NOMO-1 treated with dmso at 0.1 percent for 144 hours (cell line): ENCODE measurements around the gene SUSD6.
"Not testable (repeated sequence)": the region's sequence is repeated elsewhere in the genome, so short reads cannot be mapped to it uniquely, and the experiment has no call there.

Experiments used
- DNase-seq: peaks from one replicate; lab custom pipeline; 2025; ENCODE audit not compliant: unreplicated experiment; lab: John Stamatoyannopoulos, UW

Gene SUSD6

DNA sequence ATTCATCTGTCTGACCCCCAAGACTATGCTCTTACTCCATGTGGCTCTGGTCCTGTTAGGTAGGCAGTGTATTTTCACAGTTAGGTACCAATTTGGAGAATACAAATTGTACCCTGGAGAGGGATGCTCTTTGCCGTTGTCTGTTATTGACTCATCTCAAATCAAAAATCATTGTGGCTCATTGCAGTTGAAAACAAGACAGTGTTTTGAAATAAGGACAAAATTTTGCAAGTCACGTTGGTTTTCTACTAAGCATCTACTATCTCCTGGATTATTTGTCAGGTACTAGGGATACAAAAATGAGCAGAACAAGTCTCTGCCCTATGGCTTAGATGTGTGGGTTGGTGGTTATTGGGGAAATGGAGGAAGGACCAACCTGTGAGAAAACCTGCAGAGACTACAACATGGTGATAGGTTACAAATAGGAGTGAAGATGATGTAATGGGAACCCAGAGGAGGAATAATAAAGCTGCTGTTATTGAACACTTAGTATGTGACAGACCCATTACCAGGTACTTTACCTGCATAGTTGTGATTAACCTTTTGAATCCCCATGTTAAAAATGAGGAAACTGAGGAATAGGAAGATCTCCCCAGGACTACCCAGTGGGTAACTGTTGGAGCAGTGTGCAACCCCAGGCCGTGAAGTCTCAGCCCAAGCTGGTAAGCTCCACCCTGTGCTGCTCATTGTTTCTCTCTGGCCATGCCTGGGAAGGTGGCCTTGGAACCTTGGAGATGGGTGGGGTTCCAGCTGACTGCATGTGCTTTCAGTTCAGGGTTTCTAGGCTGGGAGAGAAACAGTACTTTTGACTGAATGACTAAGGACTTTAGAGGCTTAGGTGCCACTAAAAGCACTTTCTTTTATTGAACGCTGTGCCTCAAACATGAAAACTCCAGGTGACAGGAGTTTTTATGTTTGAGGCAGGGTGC, 82.7 kb downstream of the SUSD6 start:
- DNase-seq: no peak

DNA sequence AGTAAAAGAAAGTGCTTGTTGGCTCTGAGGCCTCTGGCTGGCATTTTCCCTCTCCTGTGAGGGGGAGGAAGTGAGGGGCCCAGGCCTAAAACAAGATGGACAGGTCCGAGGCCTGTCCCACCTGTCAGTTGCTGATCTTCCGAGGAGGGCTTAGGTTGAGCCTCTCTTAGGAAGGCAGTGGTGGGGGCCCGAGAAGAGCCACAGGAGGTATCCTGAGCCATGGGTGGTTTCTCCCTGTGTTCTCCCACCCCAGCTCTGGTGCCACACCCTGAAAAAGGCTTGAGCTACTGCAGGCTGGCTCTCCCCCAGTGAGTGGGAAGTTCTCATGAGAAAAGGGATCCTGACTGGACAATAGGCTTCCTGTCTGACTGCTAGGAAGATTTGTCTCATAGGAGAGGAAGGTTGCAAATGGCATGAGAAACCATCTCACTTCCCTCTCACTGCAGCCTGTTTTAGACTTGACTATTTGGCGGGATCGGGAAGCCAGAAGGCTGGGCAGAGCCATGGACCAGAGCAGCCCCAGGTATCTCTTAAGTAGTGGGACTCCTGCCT, 83.4 kb downstream of the SUSD6 start:
- no peak for DNase-seq

DNA sequence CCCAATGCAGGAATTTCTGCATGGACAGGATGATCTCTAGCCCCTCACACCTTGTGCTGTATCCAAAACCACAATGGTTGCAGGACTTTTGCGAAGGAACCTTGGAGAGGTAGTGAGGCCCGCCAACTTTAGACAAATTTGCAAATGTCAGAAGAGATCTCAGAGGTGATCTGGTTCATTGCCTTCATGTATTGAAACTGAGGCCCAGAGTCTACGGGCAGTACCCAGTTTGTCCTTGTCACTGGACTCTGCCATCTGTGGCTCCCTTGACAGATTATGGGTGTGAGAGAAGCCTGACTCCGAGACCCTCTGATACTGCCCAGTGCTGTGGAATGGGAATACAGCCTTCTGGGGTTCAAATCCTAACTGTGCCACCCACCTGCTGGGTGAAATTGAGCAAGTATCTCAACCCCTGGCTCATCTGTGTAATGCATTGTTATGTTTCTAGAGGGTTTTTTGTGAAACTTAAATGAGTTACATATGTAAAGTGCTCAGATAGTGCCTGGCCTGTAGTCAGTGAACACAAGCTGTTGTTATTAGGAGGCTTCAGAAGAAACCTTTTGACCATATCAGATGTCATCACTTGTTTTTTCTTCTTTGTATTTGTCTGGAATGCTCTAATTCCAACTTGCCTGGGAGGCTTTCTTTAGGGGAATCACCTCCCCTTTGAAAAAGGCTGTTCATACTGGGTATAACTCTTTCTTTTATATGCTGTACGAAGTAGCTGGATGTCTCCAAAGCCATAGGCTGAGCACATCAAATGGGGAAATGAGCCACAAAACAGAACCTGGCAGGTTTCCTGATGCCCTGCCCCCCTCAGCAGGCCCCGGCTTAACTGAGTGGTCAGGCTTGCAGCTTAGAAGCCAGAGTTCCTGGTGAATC, 84.2 kb downstream of the SUSD6 start:
- DNase-seq: peak; percentile 28

DNA sequence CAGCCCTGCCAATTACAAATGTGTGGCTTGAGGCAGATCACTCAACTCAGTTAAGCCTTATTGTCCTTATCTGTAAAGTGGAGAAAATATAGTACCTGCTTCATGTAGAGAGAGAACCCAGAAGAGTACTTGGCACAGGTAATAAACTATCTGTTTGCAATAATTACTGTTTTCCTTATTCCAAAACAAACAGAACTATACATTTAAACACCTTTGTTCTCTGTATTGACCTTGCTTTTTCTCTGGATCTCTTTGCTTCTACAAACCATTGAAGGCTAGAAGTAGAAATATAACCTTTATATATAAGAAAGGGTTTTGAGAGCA, 84.8 kb downstream of the SUSD6 start:
- DNase-seq: no peak

DNA sequence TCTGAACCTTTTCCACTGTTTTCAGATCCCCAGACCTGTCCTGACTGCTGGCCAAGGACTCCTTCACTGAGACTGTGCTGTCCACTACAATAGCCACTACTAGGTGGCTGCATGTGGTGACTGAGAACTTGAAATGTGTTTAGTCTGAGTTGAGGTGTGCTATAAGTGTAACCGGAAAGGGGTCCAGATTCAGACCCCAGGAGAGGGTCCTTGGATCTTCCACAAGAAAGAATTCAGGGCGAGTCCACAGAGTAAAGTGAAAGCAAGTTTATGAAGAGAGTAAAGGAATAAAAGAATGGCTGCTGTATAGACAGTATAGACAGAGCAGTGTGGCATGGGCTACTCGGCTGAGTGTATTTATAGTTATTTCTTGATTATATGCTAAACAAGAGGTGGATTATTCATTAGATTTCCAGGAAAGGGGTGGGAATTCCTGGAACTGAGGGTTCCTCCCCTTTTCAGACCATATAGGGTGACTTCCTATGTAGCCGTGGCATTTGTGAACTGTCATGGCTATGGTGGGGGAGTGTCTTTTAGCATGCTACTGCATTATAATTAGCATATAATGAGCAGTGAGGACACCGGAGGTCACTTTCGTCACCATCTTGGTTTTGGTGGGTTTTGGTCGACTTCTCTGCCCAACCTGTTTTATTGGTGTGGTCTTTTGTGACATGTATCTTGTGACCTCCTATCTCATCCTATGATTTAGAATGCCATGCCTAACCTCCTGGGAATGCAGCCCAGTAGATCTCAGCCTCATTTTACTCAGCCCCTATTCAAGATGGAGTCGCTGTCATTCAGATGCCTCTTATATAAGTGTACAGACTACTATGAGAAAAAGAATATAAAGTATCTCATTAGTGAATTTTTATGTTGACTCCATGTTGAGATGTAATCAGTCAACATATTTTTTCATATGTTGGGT, 85.5 kb downstream of the SUSD6 start:
- DNase-seq: no peak

DNA sequence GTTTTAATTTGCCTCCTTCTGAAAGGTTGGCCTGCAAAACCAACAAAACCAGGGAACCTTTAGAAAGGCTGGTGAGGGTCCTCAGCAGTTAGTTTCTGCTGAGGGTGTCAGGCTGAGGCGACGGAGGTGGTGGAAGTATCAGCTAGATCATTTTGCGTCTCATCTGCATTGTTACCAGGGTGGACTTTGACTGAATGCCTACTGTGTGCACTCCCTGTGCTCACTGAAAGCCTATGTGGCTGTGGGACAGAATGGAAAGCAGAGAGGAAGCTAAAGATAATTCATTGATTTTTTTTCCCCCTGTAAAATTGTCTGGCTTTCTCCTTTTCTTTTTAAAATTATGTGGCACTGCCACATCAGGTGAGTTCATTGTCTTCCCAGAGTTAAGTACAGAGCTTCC, 87.2 kb downstream of the SUSD6 start:
- no peak for DNase-seq

DNA sequence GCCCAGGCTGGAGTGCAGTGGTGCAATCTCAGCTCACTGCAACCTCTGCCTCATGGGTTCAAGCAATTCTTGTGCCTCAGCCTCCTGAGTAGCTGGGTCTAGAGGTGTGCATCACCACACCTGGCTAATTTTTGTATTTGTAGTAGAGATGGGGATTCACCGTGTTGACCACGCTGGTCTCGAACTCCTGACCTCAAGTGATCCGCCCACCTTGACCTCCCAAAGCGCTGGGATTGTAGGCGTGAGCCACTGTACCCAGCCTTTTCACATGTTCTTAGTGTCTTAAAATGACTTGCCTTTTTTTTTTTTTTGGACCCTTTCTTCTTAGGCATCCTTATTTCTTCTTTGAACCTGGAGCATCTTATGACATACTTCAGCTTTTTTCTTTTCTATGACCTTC, 87.8 kb downstream of the SUSD6 start:
- DNase-seq: not testable (repeated sequence)

DNA sequence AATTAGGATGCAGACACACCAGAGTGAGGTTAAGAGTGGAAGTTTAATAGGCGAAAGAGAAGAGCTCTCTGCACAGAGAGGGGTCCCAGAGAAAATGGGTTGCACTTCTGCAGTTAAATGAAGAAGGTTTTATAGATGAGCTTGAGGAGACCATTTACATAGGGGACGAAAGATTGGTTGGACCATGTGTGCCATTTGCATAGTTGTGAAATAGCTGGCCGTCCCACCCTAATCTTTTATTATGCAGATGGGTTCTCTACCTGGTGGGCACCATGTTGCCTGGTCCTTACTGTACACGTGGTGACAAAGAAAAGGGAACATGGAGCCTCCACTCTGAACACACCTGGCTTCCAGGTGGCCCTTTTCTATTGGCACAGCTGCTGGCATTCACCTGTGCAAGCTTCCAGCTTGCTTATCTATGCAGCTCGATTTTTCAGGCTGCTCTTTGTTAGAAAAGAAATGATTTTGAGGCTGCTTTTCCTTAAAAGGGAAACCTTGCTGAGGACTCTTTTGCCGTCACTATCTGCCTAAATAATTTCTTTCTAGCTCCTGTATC, 88.4 kb downstream of the SUSD6 start:
- no peak for DNase-seq

DNA sequence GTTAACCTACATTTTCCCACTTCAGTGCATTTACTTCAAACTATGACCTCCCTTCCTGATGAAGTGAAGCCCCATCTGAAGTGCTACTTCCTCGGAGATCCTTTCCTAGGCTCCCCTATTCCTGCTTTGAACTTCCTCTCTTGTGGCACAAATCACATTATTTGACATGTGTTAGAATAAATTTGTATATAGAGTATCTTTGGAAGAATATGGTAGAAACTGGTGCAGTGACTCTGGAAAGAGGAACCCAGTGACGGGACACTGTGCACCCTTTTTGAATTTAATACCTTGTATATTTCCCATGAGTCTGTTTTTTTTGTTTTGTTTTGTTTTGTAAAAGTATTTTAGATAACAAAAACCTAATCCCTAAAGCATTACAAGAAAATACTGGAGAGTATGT, 89.2 kb downstream of the SUSD6 start:
- DNase-seq: no peak

DNA sequence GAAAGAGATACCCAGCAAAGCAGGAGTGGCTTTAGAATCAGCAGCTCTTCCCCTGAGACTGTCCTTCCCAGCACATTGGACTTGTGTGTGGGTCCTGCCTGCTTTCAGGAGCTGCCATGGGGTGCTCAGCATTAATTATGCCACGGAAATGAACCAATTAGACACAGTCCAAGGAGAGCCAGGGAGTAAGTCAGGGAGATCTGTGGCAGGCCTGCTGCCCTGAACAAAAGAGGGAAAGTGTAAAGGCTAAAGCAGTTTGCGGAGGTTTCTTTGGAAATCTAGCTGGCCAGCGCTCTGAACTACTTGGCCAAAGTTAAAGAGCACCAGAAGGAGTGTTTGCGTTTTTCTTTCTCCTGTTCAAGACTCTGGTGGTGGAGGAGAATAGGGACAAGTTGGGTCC, 89.9 kb downstream of the SUSD6 start:
- no peak for DNase-seq

DNA sequence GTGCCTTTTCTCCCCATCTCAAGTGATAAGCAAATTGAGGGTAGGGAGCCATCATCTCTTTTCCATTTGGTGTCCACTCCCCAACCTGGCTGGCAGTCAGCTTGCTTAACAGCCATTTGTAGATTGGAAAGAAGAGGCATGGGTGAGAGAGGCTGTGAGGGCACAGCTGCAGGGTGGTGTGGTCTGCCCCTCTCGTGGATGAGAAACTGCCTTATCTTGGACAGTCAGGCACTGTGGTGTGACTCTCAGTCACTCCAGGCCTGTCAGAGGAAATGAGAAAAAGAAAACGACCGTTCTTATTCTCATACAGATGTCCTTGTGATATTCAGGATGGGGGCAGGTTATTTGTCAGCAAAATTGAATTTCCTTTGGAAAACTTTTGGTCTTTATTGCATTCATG, 90.5 kb downstream of the SUSD6 start:
- DNase-seq: no peak

DNA sequence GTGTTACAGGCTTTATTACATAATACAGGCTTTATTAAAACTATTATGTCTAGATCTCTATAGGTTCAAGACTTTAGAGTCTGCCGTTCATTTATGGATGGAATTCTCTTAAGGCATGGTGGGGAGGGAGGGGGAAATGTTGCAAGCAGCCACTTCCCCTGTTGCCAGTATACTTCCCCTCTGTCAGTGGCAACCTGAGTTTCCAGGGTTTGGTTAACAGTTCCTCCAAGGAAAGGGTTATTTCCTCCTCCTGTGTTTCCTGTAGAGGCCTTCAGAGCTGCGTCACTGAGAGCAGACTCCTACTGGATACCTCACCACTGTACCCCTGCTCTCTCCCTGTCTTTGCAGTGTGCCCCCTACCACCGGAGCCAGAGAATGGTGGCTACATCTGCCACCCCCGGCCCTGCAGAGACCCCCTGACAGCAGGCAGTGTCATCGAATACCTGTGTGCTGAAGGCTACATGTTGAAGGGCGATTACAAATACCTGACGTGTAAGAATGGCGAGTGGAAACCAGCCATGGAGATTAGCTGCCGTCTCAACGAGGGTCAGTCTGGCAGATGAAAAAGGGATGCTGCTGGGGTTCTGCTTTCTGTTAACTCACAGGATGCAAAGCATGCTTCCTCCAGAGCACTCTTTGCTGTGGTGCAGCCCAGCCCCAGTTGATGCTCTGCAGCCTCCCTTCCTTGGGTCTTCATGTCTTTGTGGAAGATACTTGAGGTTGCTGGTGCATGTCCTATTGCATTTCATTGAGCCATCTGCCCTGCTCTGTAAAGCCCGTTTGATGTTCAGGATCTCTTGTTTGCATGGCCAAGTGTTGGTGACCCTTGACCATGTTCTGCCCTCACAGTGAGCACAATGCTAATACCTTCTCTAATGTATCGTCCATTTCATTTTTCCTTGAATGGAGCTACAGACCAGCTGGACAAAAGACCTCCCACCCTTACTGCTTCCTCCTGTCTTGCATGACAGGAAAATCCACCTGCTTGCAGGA, 91.9 kb downstream of the SUSD6 start:
- DNase-seq: peak; percentile 53

DNA sequence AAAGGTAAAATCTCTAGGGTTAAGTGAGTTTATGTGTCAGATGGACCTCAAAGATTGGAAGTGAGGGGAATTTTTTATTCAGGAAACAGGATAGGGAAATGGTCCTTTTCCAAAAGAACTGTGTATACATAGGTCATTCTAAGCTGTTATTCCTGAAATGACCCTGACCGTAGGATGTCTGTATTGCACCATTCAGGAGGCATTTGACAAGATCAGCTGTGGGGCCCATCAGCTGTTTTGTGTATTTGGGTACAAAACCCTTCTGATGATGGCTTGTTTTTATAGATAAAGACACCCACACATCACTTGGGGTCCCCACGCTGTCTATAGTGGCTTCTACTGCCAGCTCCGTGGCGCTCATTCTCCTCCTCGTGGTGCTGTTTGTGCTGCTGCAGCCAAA, 92.9 kb downstream of the SUSD6 start:
- no peak for DNase-seq

DNA sequence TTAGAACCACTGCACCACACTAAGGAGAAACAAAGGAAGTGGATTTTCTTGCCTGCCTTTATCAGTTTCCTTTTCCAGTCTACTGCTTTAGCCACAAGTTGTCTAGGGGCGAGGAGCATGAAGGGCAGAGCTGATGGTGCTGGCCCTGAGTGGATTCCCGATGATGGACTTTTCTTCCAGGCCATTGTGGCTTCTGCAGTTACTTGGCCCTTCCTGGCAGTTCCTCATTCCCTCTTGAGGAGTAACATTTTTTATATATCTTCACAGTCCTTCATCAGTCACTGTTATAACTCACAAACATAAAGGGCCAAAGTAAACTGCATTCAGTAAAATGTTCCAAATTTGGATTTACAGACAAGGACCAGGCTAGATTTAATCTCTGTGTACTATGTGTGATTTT, 94.3 kb downstream of the SUSD6 start:
- no peak for DNase-seq

DNA sequence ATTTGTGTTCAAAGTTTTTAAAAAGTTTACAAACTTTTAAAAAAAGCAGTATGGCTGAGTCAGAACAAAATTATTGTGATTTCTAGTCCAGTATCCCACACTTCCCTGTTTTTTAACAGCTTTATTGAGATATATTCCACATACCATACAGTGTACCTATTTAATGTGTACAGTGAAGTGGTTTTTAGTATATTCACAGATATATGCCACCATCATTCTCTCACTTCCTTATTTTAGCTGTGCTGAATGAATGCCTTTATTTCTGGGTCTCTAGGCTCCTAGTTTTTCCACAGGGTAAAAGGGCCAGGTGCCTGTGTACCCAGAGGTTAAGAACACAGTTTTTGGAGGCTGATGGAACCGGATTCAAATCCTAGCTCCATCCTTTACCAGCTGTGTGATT, 96.7 kb downstream of the SUSD6 start:
- DNase-seq: peak; percentile 15

DNA sequence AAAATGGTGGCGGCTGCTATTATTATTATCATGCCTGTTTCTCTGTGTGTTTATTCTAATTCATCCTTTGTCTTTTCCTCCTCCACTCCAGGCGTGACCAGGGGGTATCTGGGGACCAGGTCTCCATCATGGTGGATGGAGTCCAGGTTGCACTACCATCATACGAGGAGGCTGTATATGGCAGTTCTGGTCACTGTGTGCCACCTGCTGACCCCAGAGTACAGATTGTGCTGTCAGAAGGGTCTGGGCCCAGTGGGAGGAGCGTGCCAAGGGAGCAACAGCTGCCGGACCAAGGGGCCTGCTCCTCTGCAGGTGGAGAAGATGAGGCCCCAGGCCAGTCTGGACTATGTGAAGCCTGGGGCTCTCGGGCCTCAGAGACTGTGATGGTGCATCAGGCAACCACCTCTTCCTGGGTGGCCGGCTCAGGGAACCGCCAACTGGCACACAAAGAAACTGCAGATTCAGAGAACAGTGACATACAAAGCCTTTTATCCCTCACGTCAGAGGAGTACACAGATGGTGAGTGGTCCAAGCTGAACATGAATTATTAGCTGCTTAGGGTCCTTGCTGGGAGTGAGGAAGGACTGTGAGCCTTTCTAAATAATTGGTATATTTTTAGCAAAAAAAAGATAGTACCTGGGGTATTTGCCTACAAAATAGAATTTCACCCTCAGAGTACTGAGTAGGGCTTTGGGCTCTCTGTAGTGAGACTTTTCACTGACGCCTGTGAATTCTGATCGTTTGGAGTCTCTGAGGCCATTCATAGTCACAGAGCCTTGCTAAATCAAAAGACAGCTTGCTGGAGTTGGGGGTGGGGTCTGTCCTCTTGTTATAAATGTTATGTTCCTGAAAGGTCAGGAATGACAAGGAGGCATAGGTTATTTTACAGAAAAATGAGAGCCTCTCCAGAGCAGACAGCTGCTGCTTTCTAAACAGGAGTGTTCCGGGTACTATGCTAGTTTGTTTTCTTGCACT, 97.5 kb downstream of the SUSD6 start:
- DNase-seq: no peak

DNA sequence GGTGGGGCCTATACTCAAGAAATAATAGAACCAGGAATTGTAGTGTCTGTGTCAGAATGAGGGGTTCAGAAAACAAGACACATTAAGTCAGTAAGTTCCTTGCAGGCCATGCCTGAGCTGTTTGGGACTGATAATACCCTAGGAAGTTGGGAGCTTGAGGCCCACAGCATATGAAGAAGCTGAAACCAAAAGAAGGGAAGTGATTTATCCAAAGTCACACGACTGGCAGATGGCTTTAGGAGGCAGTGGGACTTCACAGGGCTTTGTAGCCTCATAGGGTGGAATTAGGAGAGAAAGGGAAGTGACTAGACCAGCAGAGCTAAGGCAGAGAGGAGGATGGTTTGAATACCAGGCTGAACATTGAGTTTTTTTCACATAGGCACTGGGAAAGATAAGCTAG, 99.0 kb downstream of the SUSD6 start:
- DNase-seq: peak; percentile 12

DNA sequence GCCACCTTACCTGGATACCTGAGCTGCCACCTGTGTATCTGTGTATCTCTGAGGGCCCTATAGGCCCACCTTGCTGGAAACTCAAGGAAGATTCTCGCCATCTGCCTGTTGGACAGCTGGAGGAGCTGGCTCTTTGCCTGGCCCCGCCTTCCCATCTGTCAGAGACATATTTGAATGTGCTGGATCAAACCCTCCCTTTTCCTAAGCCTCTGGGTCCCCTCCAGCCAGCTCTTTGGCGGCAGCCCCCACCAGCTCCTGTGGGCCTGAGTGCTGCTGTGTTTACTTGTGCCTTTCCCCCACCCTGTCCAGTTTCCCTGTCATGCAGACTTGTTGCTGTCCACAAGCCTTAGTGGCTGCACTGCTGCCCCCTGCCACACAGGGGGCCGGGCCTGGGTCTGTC, 99.7 kb downstream of the SUSD6 start:
- DNase-seq: no peak
